Liver (tissue), 9 donors: Measurements from ENCODE around the gene PODXL2. TPM values are rescaled to one million over a fixed set of nuclear protein-coding genes. Genes with fewer than 3 reads are reported as not detected.

ENCODE experiments used
- DNase-seq: peaks from one replicate; pipeline ENCODE4 v3.0.0-alpha.2; 2017; ENCODE audit warnings: low spot score
- H3K27ac ChIP-seq, 2 donors: one replicate each; pipeline ENCODE4 v1.7.0; 2013; ENCODE audit warnings: inconsistent platforms in 2 of 2, low read length in 2 of 2, control low read depth in 1 of 2, low read depth in 1 of 2, mild to moderate bottlenecking in 1 of 2
- H3K27me3 ChIP-seq, 4 donors: one replicate each; pipeline versions ENCODE4 v1.6.1 to v1.7.0; 2013; ENCODE audit warnings: low read length in 3 of 4, inconsistent platforms in 1 of 4, mild to moderate bottlenecking in 1 of 4, moderate library complexity in 1 of 4; ENCODE audit not compliant: control insufficient read depth in 4 of 4, insufficient read depth in 4 of 4
- H3K36me3 ChIP-seq, 4 donors: one replicate each; pipeline versions ENCODE4 v1.6.1 to v1.7.0; 2013; ENCODE audit warnings: low read length in 3 of 4, mild to moderate bottlenecking in 3 of 4, low read depth in 1 of 4, moderate library complexity in 1 of 4; ENCODE audit not compliant: control insufficient read depth in 4 of 4, insufficient read depth in 3 of 4
- H3K4me1 ChIP-seq, 4 donors: one replicate each; pipeline versions ENCODE4 v1.6.1 to v1.7.0; 2013; ENCODE audit warnings: low read length in 3 of 4, mild to moderate bottlenecking in 3 of 4, moderate library complexity in 1 of 4; ENCODE audit not compliant: control insufficient read depth in 4 of 4, insufficient read depth in 4 of 4
- H3K4me3 ChIP-seq, 3 donors: one replicate each; pipeline versions ENCODE4 v1.6.1 to v1.7.0; 2013; ENCODE audit warnings: low read length in 3 of 3, control low read depth in 1 of 3, low read depth in 1 of 3, mild to moderate bottlenecking in 1 of 3
- H3K9ac ChIP-seq, 2 donors: one replicate each; pipeline ENCODE4 v1.7.0; 2013; ENCODE audit warnings: low read length in 2 of 2, mild to moderate bottlenecking in 2 of 2, moderate library complexity in 2 of 2, control low read depth in 1 of 2, low read depth in 1 of 2
- H3K9me3 ChIP-seq, 4 donors: one replicate each; pipeline versions ENCODE4 v1.6.1 to v1.7.0; 2013; ENCODE audit warnings: low read length in 3 of 4; ENCODE audit not compliant: control insufficient read depth in 4 of 4
- EGR1 ChIP-seq, 2 donors: IDR thresholded peaks; 2 replicates each; pipeline ENCODE4 v1.6.1; 2016 to 2018; ENCODE audit warnings: antibody characterized with exemption in 2 of 2, low read depth in 2 of 2
- FOXA1 ChIP-seq: IDR thresholded peaks from 2 replicates; pipeline ENCODE4 v1.6.1; 2016; ENCODE audit warnings: antibody characterized with exemption
- FOXA2 ChIP-seq: IDR thresholded peaks from 2 replicates; pipeline ENCODE4 v1.6.1; 2016; ENCODE audit warnings: antibody characterized with exemption
- GABPA ChIP-seq, 2 donors: IDR thresholded peaks in 1 of 2; conservative IDR thresholded peaks in 1 of 2; 2 replicates each; pipeline ENCODE4 v1.6.1; 2016; ENCODE audit warnings: antibody characterized with exemption in 2 of 2, mild to moderate bottlenecking in 1 of 2, moderate library complexity in 1 of 2
- HNF4A ChIP-seq, 2 donors: conservative IDR thresholded peaks; 2 replicates each; pipeline ENCODE4 v1.6.1; 2016; ENCODE audit warnings: antibody characterized with exemption in 2 of 2, mild to moderate bottlenecking in 2 of 2
- HNF4G ChIP-seq: IDR thresholded peaks from 2 replicates; pipeline ENCODE4 v1.6.1; 2016; ENCODE audit warnings: antibody characterized with exemption
- JUND ChIP-seq, 2 donors: IDR thresholded peaks; 2 replicates each; pipeline ENCODE4 v1.6.1; 2016; ENCODE audit warnings: antibody characterized with exemption in 2 of 2
- NR2F2 ChIP-seq: IDR thresholded peaks from 2 replicates; pipeline ENCODE4 v1.6.1; 2016; ENCODE audit warnings: antibody characterized with exemption
- RAD21 ChIP-seq, 2 donors: IDR thresholded peaks; 2 replicates each; pipeline ENCODE4 v1.6.1; 2016; ENCODE audit warnings: antibody characterized with exemption in 2 of 2, mild to moderate bottlenecking in 2 of 2
- RXRA ChIP-seq, 2 donors: IDR thresholded peaks; 2 replicates each; pipeline ENCODE4 v1.6.1; 2017 to 2018; ENCODE audit warnings: antibody characterized with exemption in 2 of 2, mild to moderate bottlenecking in 1 of 2
- SP1 ChIP-seq: IDR thresholded peaks from 2 replicates; pipeline ENCODE4 v1.6.1; 2018; ENCODE audit warnings: antibody characterized with exemption, mild to moderate bottlenecking
- TAF1 ChIP-seq: conservative IDR thresholded peaks from 2 replicates; pipeline ENCODE4 v1.6.1; 2016; ENCODE audit warnings: antibody characterized with exemption, mild to moderate bottlenecking
- YY1 ChIP-seq: IDR thresholded peaks from 2 replicates; pipeline ENCODE4 v1.6.1; 2016; ENCODE audit warnings: antibody characterized with exemption, mild to moderate bottlenecking
- WGBS: extraction: QIAGEN DNeasy Blood & Tissue Kit; methylation state at CpG from one replicate; pipeline ENCODE4 v1.1.7; 2013; 5-methylcytosine and 5-hydroxymethylcytosine counted together
- polyA plus RNA-seq, 2 donors: library from polyadenylated mRNA; stranded (reverse) in 1 of 2; unstranded in 1 of 2; fragments of 200-250 nt in 1 of 2; fragments of >200 nt in 1 of 2; fragmentation: Nextera tagmentation in 1 of 2; extraction: Ambion mirVana in 1 of 2; gene quantifications; one replicate each; pipeline versions ENCODE4 v1.2.1 to v1.2.3, GENCODE V29; 2013 to 2015
- total RNA-seq, 2 donors: library from RNA; depleted of rRNA; stranded (reverse); fragments of >200 nt; gene quantifications; one replicate each; pipeline ENCODE4 v1.2.3, GENCODE V29; 2014
- TF ChIP-seq, protein P1 (sequence below): fragments of 150-350 bp; IDR thresholded peaks from 2 replicates; pipeline ENCODE4 v1.5.1; 2017; ENCODE audit warnings: improper control_type of control experiment, low read depth, low read length; ENCODE audit not compliant: missing input control
- TF ChIP-seq, protein P2 (sequence below): IDR thresholded peaks from 2 replicates; pipeline ENCODE4 v1.6.1; 2016; ENCODE audit warnings: antibody characterized with exemption
- TF ChIP-seq, protein P3 (sequence below): IDR thresholded peaks from 2 replicates; pipeline ENCODE4 v1.6.1; 2016; ENCODE audit warnings: antibody characterized with exemption, mild to moderate bottlenecking
- donor health status: healthy.
- donor health status: healthy.
- donor health status: healthy.
- donor health status: healthy.
- donor health status: healthy.

PODXL2 gene
- total and polyA plus RNA-seq, 4 donors, result 0.47 to 1.4 (median 0.88) TPM

DNA sequence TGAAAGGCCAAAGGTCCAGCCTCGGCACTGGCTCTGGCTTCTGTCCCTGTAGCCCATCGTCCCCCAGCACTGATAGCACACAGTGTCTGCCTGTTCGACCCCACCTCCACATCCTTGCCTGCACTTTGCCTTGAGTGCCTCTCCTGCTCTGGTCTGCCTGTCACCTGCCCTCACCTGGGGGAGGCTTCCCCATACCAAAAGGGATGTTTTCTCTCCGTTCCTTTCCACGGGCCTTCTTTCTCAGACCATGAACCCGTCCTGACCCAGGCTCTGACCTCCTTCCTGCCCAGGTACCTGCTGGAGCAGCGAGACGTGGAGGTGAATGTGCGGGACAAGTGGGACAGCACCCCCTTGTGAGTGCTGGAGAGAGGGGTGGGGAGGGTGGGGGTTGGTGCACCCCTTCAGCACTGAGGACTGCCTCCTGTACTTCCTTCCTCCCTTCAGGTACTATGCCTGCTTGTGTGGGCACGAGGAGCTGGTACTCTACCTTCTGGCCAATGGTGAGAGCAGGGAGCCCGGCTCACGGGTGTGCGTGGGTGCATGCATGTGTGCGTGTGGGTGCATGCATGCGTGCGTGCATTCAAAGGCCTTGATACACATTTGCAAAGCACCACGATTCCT is 45.2 kb downstream of the PODXL2 start:
- H3K4me1 ChIP-seq, result peaks cover 5 to 14% (median 8%) of the 10 kb centered on the region in 4 donors
- TF ChIP-seq NR2F2, result no peak
- TF ChIP-seq RXRA (IDR thresholded peaks at IDR 0.05), result no peak
- no peak for TF ChIP-seq HNF4A (conservative IDR thresholded peaks at IDR 0.05)
- TF ChIP-seq SP1, result no peak
- TF ChIP-seq, protein P1, sequence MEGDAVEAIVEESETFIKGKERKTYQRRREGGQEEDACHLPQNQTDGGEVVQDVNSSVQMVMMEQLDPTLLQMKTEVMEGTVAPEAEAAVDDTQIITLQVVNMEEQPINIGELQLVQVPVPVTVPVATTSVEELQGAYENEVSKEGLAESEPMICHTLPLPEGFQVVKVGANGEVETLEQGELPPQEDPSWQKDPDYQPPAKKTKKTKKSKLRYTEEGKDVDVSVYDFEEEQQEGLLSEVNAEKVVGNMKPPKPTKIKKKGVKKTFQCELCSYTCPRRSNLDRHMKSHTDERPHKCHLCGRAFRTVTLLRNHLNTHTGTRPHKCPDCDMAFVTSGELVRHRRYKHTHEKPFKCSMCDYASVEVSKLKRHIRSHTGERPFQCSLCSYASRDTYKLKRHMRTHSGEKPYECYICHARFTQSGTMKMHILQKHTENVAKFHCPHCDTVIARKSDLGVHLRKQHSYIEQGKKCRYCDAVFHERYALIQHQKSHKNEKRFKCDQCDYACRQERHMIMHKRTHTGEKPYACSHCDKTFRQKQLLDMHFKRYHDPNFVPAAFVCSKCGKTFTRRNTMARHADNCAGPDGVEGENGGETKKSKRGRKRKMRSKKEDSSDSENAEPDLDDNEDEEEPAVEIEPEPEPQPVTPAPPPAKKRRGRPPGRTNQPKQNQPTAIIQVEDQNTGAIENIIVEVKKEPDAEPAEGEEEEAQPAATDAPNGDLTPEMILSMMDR, result no peak
- TF ChIP-seq, protein P2, sequence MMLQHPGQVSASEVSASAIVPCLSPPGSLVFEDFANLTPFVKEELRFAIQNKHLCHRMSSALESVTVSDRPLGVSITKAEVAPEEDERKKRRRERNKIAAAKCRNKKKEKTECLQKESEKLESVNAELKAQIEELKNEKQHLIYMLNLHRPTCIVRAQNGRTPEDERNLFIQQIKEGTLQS, result no peak
- no peak for TF ChIP-seq FOXA1
- DNase-seq, result no peak
- no peaks in the 10 kb centered on the region for H3K27me3 ChIP-seq
- no peak overlapping the region for H3K9ac ChIP-seq
- peaks cover 0 to 20% (median 4%) of the 10 kb centered on the region in 4 donors for H3K36me3 ChIP-seq
- no peak overlapping the region for H3K27ac ChIP-seq
- WGBS, result 90% methylated on average over 17 of the region's 17 CpGs
- H3K9me3 ChIP-seq, result no peaks in the 10 kb centered on the region
- H3K4me3 ChIP-seq, result peak overlapping the region in 2 of 3 donors; percentile 9 to 95

DNA sequence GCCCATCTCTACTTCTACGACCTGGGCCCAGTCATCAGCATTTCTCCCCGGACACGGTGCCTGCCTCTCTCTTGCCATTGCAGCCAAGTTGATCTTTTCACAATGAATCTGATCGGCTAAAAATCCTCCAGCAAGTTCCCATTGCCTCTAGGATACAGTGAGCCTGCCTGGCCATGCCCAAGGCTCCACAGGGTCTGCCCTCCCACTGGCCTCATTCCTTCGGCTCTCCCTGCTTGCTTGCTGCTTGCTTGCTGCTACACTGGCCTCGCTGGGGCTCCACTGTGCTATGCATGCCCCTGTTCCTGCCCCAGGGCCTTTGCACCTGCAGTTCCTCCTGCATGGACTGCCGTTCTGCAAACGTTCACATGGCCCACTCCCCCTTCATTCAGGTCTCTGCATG is 45.8 kb downstream of the PODXL2 start:
- no peaks in the 10 kb centered on the region for H3K27me3 ChIP-seq
- TF ChIP-seq GABPA (IDR thresholded peaks at IDR 0.05 in 1 of 2, conservative IDR thresholded peaks at IDR 0.05 in 1 of 2), result no peak
- no peak for TF ChIP-seq FOXA1
- no peak for TF ChIP-seq NR2F2
- TF ChIP-seq FOXA2, result no peak
- no peak for TF ChIP-seq JUND (IDR thresholded peaks at IDR 0.05)
- TF ChIP-seq HNF4G, result no peak
- TF ChIP-seq, protein P2, result no peak
- no peak for TF ChIP-seq RXRA (IDR thresholded peaks at IDR 0.05)
- TF ChIP-seq SP1, result no peak
- no peak for TF ChIP-seq HNF4A (conservative IDR thresholded peaks at IDR 0.05)
- no peak for TF ChIP-seq YY1
- no peak for TF ChIP-seq TAF1
- TF ChIP-seq, protein P1, result no peak
- no peak for TF ChIP-seq RAD21 (IDR thresholded peaks at IDR 0.05)
- TF ChIP-seq, protein P3, sequence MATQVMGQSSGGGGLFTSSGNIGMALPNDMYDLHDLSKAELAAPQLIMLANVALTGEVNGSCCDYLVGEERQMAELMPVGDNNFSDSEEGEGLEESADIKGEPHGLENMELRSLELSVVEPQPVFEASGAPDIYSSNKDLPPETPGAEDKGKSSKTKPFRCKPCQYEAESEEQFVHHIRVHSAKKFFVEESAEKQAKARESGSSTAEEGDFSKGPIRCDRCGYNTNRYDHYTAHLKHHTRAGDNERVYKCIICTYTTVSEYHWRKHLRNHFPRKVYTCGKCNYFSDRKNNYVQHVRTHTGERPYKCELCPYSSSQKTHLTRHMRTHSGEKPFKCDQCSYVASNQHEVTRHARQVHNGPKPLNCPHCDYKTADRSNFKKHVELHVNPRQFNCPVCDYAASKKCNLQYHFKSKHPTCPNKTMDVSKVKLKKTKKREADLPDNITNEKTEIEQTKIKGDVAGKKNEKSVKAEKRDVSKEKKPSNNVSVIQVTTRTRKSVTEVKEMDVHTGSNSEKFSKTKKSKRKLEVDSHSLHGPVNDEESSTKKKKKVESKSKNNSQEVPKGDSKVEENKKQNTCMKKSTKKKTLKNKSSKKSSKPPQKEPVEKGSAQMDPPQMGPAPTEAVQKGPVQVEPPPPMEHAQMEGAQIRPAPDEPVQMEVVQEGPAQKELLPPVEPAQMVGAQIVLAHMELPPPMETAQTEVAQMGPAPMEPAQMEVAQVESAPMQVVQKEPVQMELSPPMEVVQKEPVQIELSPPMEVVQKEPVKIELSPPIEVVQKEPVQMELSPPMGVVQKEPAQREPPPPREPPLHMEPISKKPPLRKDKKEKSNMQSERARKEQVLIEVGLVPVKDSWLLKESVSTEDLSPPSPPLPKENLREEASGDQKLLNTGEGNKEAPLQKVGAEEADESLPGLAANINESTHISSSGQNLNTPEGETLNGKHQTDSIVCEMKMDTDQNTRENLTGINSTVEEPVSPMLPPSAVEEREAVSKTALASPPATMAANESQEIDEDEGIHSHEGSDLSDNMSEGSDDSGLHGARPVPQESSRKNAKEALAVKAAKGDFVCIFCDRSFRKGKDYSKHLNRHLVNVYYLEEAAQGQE, result no peak
- no peak for TF ChIP-seq EGR1 (IDR thresholded peaks at IDR 0.05; ENCODE audit: low read depth in 2 of 2)
- no peak overlapping the region for H3K9ac ChIP-seq
- WGBS, result 95% methylated on average over 8 of the region's 8 CpGs
- no peak overlapping the region for H3K4me3 ChIP-seq
- peaks cover 5 to 14% (median 8%) of the 10 kb centered on the region in 4 donors for H3K4me1 ChIP-seq
- H3K36me3 ChIP-seq, result peaks cover 0 to 20% (median 4%) of the 10 kb centered on the region in 4 donors
- H3K27ac ChIP-seq, result no peak overlapping the region
- H3K9me3 ChIP-seq, result no peaks in the 10 kb centered on the region
- DNase-seq, result no peak
